Lower lobe of right lung (tissue), 2 donors: Measurements from ENCODE around the gene ITGA5. TPM values are rescaled to one million over a fixed set of nuclear protein-coding genes. Genes with fewer than 3 reads are reported as not detected.

Source experiments
- ATAC-seq, 2 donors: fragments of 200-7000 bp; cut with Tn5 transposase; one replicate each; pipeline ENCODE4 v1.9.1; 2020 to 2022; ENCODE audit warnings: mild to moderate bottlenecking in 2 of 2, moderate library complexity in 2 of 2
- DNase-seq: peaks from one replicate; pipeline ENCODE4 v3.0.0-alpha.2; 2020
- H3K27ac ChIP-seq: fragments of 200-600 bp; one replicate; pipeline ENCODE4 v1.8.0; 2022
- H3K27me3 ChIP-seq: fragments of 200-600 bp; one replicate; pipeline ENCODE4 v1.8.0; 2022; ENCODE audit warnings: low read depth
- H3K36me3 ChIP-seq: fragments of 200-600 bp; one replicate; pipeline ENCODE4 v1.8.0; 2022; ENCODE audit warnings: mild to moderate bottlenecking
- H3K4me1 ChIP-seq: fragments of 200-600 bp; one replicate; pipeline ENCODE4 v1.8.0; 2022
- H3K4me3 ChIP-seq: fragments of 200-600 bp; one replicate; pipeline ENCODE4 v1.8.0; 2022; ENCODE audit warnings: mild to moderate bottlenecking
- H3K9me3 ChIP-seq: fragments of 200-600 bp; one replicate; pipeline ENCODE4 v1.8.0; 2022
- CTCF ChIP-seq: fragments of 200-600 bp; IDR thresholded peaks from one replicate; pipeline ENCODE4 v1.8.0; 2022; ENCODE audit warnings: antibody characterized with exemption, mild to moderate bottlenecking
- intact Hi-C: fragments of 100-400 bp; cut with DNase I; formaldehyde crosslinking; loops from one replicate; pipeline ENCODE4 v1.11.0; 2022
- total RNA-seq: library from RNA; stranded (reverse); fragmentation: NEBNext Ultra II Directional; extraction: Animal tissue kit (Norgen Biotek cat#: 25700); gene quantifications from one replicate; pipeline ENCODE4 v1.2.1, GENCODE V29; 2021
- donor health status: DM: no; HTN: yes; CAD: no; lungs with severe emphysema.

The ITGA5 gene
- total RNA-seq, 1 donor from 2014 or later = 97.1 TPM

GRCh38 chr12:54387114-54387467, 32.0 kb downstream of the ITGA5 start:
- Histone ChIP-seq H3K36me3 (no peaks in the 10 kb centered on the region), H3K27ac (no peak overlapping the region), H3K4me3 (no peak overlapping the region), H3K4me1 (peaks cover 13% of the 10 kb centered on the region), H3K27me3 (no peaks in the 10 kb centered on the region), H3K9me3 (no peaks in the 10 kb centered on the region)
- DNase-seq (no peak), ATAC-seq (no peak)
- intact Hi-C loops = no loop called here
- TF ChIP-seq CTCF = no peak

- ATAC-seq (no peak), DNase-seq (no peak)
- intact Hi-C loops = no loop called here
- Histone ChIP-seq H3K4me1 (peaks cover 13% of the 10 kb centered on the region), H3K27me3 (no peaks in the 10 kb centered on the region), H3K27ac (no peak overlapping the region), H3K9me3 (no peaks in the 10 kb centered on the region), H3K36me3 (no peaks in the 10 kb centered on the region), H3K4me3 (no peak overlapping the region)
- no peak for TF ChIP-seq CTCF
Measured at GRCh38 chr12:54386403-54387113, 32.5 kb downstream of the ITGA5 start.

GRCh38 chr12:54385251-54385914, 33.7 kb downstream of the ITGA5 start:
- H3K27me3 ChIP-seq = no peaks in the 10 kb centered on the region
- intact Hi-C loops = no loop called here
- peak; percentile 67 for DNase-seq
- TF ChIP-seq CTCF = no peak
- no peaks in the 10 kb centered on the region for H3K36me3 ChIP-seq
- peak overlapping the region; percentile 74 for H3K27ac ChIP-seq
- ATAC-seq = peak; percentile 46 to 65
- H3K4me3 ChIP-seq = no peak overlapping the region
- H3K4me1 ChIP-seq = peaks cover 6% of the 10 kb centered on the region
- no peaks in the 10 kb centered on the region for H3K9me3 ChIP-seq

GRCh38 chr12:54384591-54385041, 34.5 kb downstream of the ITGA5 start, which contains the start of gene ZNF385A:
Gene ZNF385A, minus strand, starts transcription at chr12:54384733. Its CDS starts 219 bp downstream, at chr12:54384514.
- no peaks in the 10 kb centered on the region for H3K9me3 ChIP-seq
- no peaks in the 10 kb centered on the region for H3K27me3 ChIP-seq
- intact Hi-C loops = no loop called here
- H3K27ac ChIP-seq = peak within 1 kb of the TSS; percentile 74
- H3K4me1 ChIP-seq = peaks cover 11% of the 10 kb centered on the region
- peak; percentile 59 to 79 for ATAC-seq
- no peaks in the 10 kb centered on the region for H3K36me3 ChIP-seq
- peak within 1 kb of the TSS; percentile 32 for H3K4me3 ChIP-seq
- peak; percentile 73 for DNase-seq
- TF ChIP-seq CTCF = no peak

GRCh38 chr12:54383041-54383609, 35.9 kb downstream of the ITGA5 start:
- no peaks in the 10 kb centered on the region for H3K36me3 ChIP-seq
- H3K4me3 ChIP-seq = no peak overlapping the region
- ATAC-seq (peak in 1 of 2 donors; percentile 47), DNase-seq (no peak)
- TF ChIP-seq CTCF = no peak
- intact Hi-C loops = no loop called here
- peaks cover 15% of the 10 kb centered on the region for H3K4me1 ChIP-seq
- H3K27ac ChIP-seq = peak overlapping the region; percentile 74
- no peaks in the 10 kb centered on the region for H3K27me3 ChIP-seq
- no peaks in the 10 kb centered on the region for H3K9me3 ChIP-seq
